Colon (tissue), 2 donors: ENCODE data around the gene R3HDM2.

Source experiments
- FAIRE-seq: peaks from 2 replicates; lab custom pipeline; 2012; peaks lifted over from hg19 to GRCh38; lab: Jason Lieb, UNC
- donor health status: control.
- donor health status: control.

The R3HDM2 gene

DNA sequence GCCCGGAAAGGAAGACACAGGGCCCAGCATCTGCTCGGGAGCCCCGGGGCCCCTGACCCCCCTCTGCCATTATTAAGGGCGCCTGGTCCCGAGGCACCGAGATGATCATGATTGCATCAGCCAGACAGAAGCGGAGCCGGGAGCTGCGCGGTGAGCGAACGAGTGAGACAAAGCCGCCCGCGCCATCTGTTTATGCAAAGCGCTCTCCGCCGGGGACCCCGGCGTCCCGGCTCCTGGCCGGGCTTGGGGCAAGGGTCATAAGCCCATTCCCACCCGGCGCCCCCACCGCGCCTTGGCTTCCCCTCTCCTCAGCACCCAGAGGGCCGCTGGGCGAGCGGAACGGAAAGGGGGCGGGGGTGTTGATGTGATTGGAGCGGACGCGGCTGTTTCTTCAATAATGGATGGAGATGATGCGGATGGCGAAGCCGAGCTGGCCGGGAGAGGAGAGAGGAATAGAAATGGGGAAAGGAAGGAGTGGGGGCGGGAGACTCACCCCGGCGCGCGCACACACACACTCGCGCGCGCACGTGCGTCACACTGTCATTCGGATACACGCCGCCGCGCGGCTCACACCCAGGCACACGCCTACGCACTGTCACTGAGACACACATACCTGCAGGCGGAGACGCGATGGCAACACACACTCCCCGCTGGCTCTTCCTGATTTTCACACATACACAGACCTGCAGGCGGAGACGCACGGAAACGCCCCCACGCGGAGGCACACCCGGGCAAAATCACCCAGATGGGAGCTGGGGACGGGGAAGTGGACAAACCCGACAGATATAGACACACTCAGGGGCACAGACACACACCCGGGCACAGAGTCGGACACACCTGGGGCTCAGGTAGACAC lies 190.5 kb downstream of the R3HDM2 start:
- FAIRE-seq = no peak

DNA sequence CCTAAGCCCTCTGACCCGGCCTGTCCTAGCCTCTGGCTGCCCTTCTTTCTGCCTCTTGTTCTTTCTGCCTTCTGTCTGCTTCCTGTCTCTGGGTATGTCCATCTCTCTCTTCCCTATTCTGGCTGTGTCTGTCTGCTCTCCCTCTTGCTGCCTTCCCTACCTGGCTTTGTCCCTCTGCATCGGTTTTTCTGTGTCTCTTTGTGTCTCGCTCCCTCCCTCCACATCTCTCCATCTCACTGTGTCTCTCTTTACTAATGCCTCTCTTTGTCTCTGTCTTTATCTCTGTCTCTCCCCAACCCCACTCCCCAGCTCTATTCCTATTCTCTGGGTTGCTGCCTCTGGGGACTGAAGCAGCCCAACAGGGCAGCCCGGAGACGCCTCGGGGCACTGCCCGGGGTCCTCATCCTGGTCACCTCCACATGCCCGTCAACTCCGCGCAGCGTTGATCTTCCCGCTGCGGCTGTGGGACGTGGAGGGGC lies 191.2 kb downstream of the R3HDM2 start:
- FAIRE-seq = no peak

DNA sequence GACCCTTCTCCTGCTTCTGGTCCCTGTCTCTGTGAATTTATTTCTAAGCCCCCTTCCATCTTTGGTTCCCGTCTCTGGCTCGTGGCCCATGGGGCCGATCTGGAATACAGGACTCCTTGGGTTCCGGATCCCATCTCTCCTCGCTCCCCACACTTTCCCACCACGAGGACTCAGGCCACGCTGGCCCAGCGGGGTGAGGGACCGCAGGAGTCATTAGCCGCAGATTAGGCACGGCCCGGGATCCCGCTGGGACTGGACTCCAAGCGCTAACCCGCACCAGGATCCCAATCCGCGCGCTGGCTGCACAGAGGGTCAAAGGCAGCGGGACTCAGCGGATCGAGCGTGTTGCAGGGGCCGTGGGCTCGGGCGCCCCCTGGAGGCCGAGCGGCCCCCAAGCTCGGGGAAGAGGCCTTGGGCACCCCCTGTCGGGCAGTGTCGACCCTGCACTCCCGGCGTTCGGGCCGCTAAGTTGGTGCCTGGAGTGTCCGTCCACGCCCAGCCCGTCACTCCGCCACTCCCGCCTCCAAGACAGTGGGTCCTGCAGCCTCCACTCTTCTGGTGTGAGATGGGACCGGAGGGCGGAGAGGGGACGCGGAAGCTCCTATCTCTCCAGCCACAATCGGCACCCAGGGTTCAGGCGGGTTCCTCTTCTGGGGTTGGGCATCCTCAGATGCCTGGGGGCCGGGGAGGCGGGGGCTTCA lies 191.8 kb downstream of the R3HDM2 start:
- no peak for FAIRE-seq

DNA sequence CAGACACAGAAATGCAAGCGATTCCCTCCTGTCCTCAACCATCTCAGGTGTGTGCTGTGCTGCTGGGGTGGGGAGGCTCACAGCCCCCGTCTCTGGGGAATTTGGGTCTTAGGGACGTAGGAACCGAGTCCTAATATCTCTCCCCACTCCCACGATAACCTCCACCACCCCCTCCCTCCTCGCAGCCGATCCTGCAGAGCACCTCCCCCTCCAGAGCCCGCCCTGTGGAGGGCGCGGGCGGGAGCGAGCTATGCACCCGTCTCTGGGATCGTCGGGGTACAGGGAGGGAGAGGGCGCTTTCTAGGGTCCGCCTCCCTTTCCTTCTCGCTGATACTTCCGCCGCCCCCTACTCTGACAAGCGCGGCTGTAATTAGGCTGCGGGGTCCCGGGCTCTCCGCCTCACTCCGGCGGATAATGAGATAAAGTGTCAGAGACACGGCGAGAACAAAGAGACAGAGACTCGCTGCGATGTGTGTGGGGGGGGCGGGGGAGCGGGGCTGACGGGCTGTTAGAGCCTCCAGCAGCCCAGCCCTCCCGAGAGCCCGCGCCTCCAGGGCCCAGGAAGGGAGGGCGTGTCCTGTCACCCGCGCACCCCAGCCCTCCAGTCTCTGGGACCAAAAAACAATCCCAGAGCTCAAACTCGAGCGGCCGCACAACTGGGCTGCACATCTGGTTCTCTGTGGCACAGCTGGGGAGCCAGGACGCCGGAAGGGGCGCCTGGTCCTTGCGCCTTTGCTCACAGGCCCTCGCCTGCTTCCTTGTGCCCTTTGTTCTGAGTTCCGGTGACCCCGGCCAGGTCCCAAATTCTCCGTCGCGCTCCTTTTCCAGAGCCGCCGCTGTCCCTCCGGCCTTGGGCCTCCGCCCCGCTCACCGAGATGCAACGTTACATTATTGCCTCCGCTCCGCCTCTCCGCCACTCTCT lies 192.7 kb downstream of the R3HDM2 start:
- no peak for FAIRE-seq

DNA sequence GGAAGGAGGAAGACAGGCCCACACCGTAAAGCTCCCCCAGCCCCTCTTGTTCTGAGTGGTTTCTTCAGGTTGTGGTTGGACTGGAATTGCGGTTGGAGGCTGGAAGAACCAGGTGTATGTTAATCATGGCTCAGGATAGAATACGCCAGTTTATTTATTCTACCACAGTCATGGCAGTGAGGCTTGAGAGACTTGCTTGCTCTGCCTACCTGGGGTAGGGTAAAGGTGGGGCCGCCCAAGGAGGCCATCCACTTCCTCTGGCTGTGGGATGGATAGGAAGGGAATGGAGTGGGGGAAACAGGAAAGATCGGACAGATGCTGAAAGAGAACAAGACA lies 193.3 kb downstream of the R3HDM2 start:
- no peak for FAIRE-seq

DNA sequence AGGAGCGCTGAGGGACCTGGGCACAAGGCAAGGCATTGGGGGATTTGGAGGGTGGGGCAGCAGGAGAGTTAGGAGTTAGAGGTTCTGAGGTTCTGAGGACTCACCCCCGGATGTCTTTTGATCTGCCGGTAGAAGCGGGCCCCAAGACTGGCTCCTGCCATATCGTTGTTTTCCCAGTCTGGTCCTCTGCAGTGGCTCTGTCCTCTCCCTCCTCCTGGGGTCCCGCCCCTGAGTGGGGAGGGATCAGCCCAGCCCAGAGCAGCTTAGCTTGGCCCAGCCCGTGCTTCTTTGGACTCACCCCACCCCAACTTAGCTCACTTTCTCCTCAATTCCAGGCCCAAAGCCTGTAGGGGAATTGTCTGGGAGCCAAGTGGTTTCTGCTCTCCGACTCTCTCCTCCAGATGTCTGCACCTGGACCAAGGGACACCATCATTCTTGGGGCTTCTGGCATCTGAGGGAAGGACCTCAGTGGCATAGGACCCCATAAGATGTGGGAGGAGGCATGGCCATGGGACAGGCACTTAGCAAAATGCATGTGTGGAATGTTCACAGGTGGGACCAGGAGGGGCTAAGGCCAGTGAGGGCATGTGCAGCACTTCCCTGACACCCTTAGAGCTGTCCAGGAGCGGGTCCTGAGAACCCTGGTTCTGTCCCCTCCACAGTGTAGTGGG lies 193.8 kb downstream of the R3HDM2 start:
- FAIRE-seq = no peak

DNA sequence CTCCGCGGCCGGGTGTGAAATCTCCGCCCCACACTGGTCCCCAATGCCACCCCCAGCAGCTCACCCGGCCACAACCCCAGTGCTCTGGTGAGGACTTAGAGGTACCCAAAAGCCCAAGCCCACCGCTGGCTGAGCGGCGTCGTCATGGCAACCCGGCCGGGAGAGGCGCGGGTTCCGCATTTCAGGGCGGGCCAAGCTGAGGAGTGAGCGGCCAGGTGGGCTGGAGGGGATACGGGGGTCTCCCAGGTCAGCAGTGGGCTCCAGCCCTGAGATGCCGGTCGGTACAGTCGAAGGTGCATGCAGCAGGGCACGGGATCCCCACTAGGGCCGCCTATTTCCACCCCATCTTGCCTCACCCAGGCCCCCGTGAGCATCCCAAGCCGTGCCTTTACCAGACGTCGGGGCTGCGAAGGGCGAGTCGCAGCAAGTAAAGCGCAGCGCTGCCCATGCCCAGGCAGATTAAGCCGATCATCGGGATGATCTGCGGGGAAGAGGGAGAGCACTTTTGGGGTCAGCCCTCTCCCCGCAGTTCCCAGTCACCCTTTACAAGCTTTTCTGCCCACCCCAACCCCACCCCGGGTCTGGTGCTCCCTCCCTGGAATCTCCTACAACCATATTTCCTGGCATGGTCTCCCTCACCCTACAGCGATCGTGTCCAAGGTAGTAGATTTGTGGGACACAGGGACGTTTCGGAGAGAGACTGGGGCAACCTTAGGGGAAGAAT lies 194.5 kb downstream of the R3HDM2 start:
- FAIRE-seq = no peak

DNA sequence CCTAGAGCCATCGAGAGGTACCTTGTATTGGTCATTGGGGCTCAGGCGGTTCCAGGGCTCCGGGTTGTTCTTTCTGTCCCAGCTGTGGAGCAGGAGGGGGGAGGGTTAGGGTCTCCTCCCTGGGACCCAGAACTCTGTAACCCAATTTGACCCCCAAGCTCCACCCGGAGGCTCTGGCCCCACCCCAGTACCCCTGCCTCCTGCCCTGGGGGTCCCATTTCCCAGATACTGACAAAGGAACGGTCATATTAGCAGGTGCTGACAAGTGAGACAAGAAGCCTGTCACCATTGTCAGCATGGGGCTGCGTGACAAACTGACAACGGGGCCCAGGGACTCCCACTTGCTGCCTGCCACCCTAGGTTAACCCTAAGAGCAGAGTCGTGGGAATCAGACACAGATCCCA lies 195.1 kb downstream of the R3HDM2 start:
- FAIRE-seq = no peak

DNA sequence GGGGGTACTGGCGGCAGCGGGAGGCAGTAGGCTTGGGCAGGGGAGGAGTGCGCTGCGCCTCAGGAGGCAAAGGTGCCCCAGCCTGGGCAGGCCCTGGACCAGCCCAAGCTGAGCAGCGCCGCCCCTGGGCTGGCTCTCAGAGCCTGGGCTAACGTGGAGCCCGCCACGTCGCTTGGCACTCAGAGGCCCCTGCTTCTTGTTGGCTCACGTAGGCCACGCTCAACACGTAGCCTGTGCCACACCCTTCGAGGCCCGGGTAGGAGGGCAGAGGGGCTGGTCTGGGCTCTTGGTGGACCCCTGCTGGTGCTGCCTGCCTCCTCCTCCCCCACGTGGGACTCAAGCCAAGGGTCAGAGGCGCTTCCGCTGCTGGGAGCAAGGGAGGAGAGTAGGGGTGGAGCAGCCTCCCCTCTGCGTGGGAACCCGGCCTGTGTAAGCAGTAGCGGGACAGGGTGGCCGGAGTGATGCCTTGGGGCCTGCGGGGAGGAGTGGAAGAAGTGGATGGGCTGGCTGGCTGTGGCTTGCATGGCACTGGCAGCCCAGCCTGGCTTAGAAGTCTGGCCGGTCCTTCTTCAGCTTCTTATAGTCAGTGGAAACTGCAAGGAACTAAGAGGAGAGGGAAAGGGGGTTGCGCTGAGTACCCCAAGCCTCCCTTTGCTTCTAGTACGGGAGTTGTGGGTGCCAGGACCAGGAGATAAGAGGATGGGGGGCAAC lies 195.7 kb downstream of the R3HDM2 start:
- no peak for FAIRE-seq

DNA sequence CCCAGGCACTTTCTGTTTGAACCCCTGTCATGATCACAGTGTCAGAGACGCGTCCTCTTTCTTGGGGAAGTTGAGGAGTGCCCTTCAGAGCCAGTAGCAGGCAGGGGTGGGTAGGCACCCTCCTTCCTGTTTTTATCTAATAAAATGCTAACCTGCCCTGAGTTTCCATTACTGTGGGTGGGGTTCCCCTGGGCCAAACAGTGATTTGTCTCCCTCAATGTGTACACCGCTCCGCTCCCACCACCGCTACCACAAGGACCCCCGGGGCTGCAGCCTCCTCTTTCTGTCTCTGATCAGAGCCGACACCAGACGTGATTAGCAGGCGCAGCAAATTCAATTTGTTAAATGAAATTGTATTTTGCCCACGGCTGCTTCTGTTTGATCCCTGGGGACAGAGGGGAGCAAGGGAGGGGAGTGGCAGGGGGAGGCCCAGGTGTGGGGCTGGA lies 196.2 kb downstream of the R3HDM2 start:
- no peak for FAIRE-seq

DNA sequence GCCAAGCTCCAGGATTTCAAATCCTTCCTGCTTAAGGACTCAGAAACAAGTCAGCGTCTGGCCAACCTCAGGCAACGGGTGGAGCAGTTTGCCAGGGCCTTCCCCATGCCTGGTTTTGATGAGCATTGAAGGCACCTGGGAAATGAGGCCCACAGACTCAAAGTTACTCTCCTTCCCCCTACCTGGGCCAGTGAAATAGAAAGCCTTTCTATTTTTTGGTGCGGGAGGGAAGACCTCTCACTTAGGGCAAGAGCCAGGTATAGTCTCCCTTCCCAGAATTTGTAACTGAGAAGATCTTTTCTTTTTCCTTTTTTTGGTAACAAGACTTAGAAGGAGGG lies 196.6 kb downstream of the R3HDM2 start:
- no peak for FAIRE-seq

DNA sequence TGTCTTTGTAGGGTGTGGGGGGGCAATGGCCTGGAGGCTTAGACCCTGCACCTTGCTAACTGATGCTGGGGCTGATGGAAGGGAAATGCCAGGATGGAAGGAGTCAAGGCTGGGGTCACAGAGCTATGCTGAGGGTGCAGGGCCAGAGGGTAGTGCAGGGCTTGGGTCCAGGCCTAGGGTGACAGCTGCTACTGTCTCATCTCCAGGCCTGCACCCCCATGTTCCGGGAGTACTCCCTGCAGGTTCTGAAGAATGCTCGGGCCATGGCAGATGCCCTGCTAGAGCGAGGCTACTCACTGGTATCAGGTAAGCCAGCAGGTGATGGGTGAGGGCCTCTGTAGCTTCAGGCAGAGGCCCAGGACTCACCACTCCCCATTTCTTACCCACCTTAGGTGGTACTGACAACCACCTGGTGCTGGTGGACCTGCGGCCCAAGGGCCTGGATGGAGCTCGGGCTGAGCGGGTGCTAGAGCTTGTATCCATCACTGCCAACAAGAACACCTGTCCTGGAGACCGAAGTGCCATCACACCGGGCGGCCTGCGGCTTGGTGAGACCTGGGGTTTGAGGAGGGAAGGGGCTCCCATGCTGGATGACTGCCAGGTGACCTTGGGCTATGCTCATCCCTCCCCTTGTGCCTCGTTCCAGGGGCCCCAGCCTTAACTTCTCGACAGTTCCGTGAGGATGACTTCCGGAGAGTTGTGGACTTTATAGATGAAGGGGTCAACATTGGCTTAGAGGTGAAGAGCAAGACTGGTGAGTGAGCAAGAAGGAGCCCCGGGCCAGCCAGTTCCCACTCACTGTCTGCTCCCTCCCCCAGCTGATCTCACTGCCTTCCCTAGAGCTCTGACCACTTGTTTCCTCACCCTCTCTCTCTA lies 197.2 kb downstream of the R3HDM2 start:
- no peak for FAIRE-seq

DNA sequence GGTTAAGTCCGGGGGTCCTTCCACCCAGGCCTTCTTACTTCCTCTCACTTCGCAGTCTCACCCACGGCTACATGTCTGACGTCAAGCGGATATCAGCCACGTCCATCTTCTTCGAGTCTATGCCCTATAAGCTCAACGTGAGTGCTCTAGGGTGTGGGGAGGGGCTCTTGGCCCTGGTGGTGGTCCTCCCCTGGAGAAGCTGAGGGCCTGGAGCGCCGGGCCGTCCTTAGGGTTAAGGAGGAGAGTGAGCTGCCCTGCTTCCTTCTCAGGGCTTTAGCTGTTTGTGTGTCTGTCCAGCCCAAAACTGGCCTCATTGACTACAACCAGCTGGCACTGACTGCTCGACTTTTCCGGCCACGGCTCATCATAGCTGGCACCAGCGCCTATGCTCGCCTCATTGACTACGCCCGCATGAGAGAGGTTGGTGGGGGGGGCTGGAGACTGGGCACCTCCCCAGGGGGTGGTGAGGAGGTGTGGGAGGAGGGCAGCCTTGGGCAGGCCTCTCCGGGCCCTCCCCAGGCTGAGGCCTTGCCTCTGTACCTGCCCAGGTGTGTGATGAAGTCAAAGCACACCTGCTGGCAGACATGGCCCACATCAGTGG lies 198.6 kb downstream of the R3HDM2 start:
- FAIRE-seq = no peak

DNA sequence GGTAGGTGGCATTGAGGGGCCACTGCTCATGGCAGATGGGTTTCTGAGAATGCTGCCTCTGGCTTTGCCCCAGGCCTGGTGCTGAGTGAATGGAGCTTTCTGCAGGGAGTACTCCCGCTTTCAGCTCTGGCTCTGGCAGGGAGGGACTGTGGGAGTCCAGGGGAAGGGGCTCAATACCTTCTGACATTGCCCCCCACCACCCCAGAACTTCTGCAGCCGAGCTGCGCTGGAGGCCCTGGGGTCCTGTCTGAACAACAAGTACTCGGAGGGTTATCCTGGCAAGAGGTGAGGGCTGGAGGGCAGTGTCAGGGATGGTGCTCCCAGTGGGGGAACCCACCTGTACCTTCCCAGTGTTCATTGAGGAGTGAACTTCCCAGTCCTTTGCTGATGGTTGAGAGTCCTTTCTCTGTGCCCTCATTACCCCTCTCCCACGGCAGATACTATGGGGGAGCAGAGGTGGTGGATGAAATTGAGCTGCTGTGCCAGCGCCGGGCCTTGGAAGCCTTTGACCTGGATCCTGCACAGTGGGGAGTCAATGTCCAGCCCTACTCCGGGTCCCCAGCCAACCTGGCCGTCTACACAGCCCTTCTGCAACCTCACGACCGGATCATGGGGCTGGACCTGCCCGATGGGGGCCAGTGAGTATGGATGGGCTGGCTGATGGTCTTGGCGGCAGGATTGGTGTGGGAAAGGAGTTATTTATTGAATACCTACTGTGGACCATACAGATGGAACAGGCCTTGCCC lies 199.4 kb downstream of the R3HDM2 start:
- FAIRE-seq = no peak

DNA sequence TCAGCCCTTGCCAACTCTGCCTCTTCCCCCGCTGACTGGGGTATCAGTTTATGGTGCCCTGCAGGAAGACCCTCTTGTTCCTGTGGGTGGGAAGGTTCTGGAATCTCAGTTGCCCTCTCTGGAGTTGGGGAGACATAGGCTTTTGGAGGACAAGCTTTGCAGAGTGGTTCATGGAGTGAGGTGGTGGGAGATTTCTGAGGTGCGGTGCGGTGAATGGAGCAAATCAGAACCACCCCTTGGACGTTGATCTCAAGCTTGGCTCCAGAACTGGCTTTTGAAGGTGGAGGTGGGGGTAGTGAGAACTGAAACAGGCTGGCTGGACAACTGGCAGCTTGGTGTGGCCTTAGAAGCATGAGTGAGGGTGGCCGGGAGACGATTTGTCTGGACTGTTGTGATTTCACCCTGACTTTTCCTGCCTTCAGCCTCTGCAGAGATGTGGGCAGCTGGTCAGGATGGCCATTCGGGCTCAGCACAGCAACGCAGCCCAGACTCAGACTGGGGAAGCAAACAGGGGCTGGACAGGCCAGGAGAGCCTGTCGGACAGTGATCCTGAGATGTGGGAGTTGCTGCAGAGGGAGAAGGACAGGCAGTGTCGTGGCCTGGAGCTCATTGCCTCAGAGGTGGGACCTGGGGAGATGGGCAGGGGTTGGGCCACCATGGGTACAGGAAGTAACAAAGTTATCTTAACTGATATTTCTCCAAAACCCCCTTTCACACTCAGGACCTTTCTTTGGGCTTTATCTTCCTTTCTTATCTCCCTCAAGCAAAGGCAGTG lies 200.3 kb downstream of the R3HDM2 start:
- no peak for FAIRE-seq

DNA sequence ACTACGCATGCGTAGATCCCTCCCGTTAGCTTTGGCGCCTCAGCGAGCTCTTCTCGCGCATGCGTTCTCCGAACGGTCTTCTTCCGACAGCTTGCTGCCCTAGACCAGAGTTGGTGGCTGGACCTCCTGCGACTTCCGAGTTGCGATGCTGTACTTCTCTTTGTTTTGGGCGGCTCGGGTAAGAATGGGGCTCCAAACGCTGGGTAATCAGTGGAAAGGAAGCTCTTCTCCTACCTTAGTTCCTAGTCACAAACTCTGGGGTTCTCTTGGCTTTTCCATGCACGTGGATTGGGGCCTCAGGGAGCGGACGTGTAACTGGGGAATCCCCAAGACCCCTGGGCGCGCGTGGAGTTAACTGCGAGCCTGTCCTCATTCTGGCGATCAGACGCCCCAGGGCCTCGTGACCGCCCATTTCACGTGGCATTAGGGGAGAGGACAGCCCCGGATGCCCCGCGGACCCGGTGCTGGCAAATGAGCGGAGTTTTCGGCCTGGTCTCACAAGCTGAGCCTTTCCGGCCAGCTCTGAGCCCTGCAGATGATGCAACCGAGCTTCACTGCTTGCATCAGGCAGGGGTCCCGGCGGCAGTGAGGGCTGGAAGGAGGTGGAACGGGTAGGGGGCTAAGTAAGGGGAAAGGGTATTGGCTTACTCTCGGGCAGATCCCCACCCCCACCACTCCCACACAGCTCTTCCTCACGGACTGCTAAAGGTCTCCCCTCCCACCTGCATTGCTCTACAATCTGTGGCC lies 201.0 kb downstream of the R3HDM2 start, which contains the start of gene SHMT2:
SHMT2 (plus strand) TSS at position 78 of the 747 bp plus-strand sequence; CDS start at position 146, 68 bp downstream.
- no peak for FAIRE-seq
